IMR-90 (cell line): ENCODE data around the gene FADD. TPM values are rescaled to one million over a fixed set of nuclear protein-coding genes. Genes with fewer than 3 reads are reported as not detected.
A peak's percentile ranks its signal among the peaks of the same experiment; 100 is the strongest.

Source experiments
- ATAC-seq: fragments of 200-7000 bp; cut with Tn5 transposase; 2 replicates; pipeline ENCODE4 v1.9.1; 2020; ENCODE audit warnings: low read depth, mild to moderate bottlenecking, moderate library complexity
- BruUV-seq: library from RNA; stranded (reverse); fragments of 400-500 nt; replicated peaks from 2 replicates; lab custom pipeline; 2021; lab: Mats Ljungman, UMichigan
- CTCF ChIA-PET: fragments of 300-600 bp; formaldehyde crosslinking; extraction: SDS; loops from one replicate; lab custom pipeline; 2021; ENCODE audit warnings: antibody characterized with exemption; lab: Yijun Ruan, JAX
- POLR2A ChIA-PET: fragments of 300-600 bp; sonication (Branson Sonifier 250); formaldehyde crosslinking; loops from one replicate; lab custom pipeline; 2022; ENCODE audit warnings: antibody characterized with exemption; ENCODE audit not compliant: unreplicated experiment; lab: Charles Lee
- DNase-seq: peaks from one replicate; pipeline ENCODE4 v3.0.0; 2013
- H2AFZ ChIP-seq: replicated peaks from 2 replicates; pipeline ENCODE3; 2013; ENCODE audit warnings: low read length, mild to moderate bottlenecking; ENCODE audit not compliant: poor library complexity
- H2AK5ac ChIP-seq: 2 replicates; pipeline ENCODE4 v1.6.1; 2013; ENCODE audit warnings: low read depth, low read length, inconsistent platforms
- H2AK9ac ChIP-seq: replicated peaks from 2 replicates; pipeline ENCODE3; 2013; ENCODE audit warnings: mild to moderate bottlenecking, low read depth, low read length, moderate library complexity; ENCODE audit not compliant: poor library complexity
- H2BK120ac ChIP-seq: 2 replicates; pipeline ENCODE4 v1.6.1; 2013; ENCODE audit warnings: low read depth, low read length, inconsistent platforms
- H2BK15ac ChIP-seq: 3 replicates; pipeline ENCODE4 v1.6.1; 2013; ENCODE audit warnings: low read depth, low read length, inconsistent platforms
- H2BK20ac ChIP-seq: 2 replicates; pipeline ENCODE4 v1.6.1; 2013; ENCODE audit warnings: low read depth, mild to moderate bottlenecking, inconsistent platforms, low read length, moderate library complexity
- H2BK5ac ChIP-seq: 2 replicates; pipeline ENCODE4 v1.6.1; 2013; ENCODE audit warnings: mild to moderate bottlenecking, low read depth, low read length, inconsistent platforms; ENCODE audit not compliant: poor library complexity, severe bottlenecking
- H3K14ac ChIP-seq: replicated peaks from 2 replicates; pipeline ENCODE4 v1.6.1; 2013; ENCODE audit warnings: low read depth, low read length, inconsistent platforms
- H3K18ac ChIP-seq: 2 replicates; pipeline ENCODE4 v1.6.1; 2013; ENCODE audit warnings: low read depth, low read length, control low read depth
- H3K23ac ChIP-seq: 2 replicates; pipeline ENCODE4 v1.6.1; 2013; ENCODE audit warnings: low read depth, low read length, inconsistent platforms
- H3K27ac ChIP-seq: 2 replicates; pipeline ENCODE4 v1.5.1; 2013; ENCODE audit warnings: mild to moderate bottlenecking, control low read depth, low read length; ENCODE audit not compliant: insufficient read depth
- H3K27me3 ChIP-seq: 2 replicates; pipeline ENCODE4 v1.6.1; 2013; ENCODE audit warnings: low read length; ENCODE audit not compliant: control insufficient read depth, insufficient read depth
- H3K36me3 ChIP-seq: 2 replicates; pipeline ENCODE4 v1.6.1; 2013; ENCODE audit warnings: low read length, mixed read lengths; ENCODE audit not compliant: control insufficient read depth, insufficient read depth
- H3K4ac ChIP-seq: 2 replicates; pipeline ENCODE4 v1.6.1; 2013; ENCODE audit warnings: low read depth, low read length, inconsistent platforms
- H3K4me1 ChIP-seq: 2 replicates; pipeline ENCODE4 v1.6.1; 2013; ENCODE audit warnings: low read length, mixed read lengths; ENCODE audit not compliant: control insufficient read depth, insufficient read depth
- H3K4me2 ChIP-seq: 2 replicates; pipeline ENCODE4 v1.6.1; 2013; ENCODE audit warnings: low read depth, mild to moderate bottlenecking, control low read depth, low read length, moderate library complexity
- H3K4me3 ChIP-seq: 2 replicates; pipeline ENCODE4 v1.5.1; 2013; ENCODE audit warnings: low read depth, mild to moderate bottlenecking, control low read depth, low read length, moderate library complexity; ENCODE audit not compliant: insufficient read depth
- H3K56ac ChIP-seq: 2 replicates; pipeline ENCODE4 v1.6.1; 2013; ENCODE audit warnings: low read length, inconsistent platforms; ENCODE audit not compliant: insufficient read depth; ENCODE audit errors: extremely low read depth
- H3K79me1 ChIP-seq, 2 experiments: 2 replicates each; pipeline ENCODE4 v1.6.1; 2013; ENCODE audit warnings: low read length in 2 of 2, inconsistent platforms in 1 of 2, low read depth in 1 of 2
- H3K9ac ChIP-seq: 2 replicates; pipeline ENCODE4 v1.6.1; 2013; ENCODE audit warnings: low read depth, low read length, control low read depth
- H3K9me1 ChIP-seq: 2 replicates; pipeline ENCODE4 v1.6.1; 2013; ENCODE audit warnings: low read length, inconsistent platforms; ENCODE audit not compliant: insufficient read depth
- H3K9me3 ChIP-seq: 2 replicates; pipeline ENCODE4 v1.6.1; 2013; ENCODE audit warnings: low read length; ENCODE audit not compliant: control insufficient read depth, insufficient read depth
- H4K20me1 ChIP-seq: 2 replicates; pipeline ENCODE4 v1.6.1; 2013; ENCODE audit warnings: low read length, inconsistent platforms; ENCODE audit not compliant: insufficient read depth
- H4K5ac ChIP-seq: 2 replicates; pipeline ENCODE4 v1.6.1; 2013; ENCODE audit warnings: mild to moderate bottlenecking, low read depth, low read length, control low read depth
- H4K8ac ChIP-seq, 2 experiments: 2 replicates each; pipeline ENCODE4 v1.6.1; 2013; ENCODE audit warnings: low read depth in 2 of 2, low read length in 2 of 2, control low read depth in 1 of 2, inconsistent platforms in 1 of 2
- H4K91ac ChIP-seq: 2 replicates; pipeline ENCODE4 v1.6.1; 2013; ENCODE audit warnings: low read depth, low read length, inconsistent platforms; ENCODE audit not compliant: insufficient read depth
- BHLHE40 ChIP-seq: fragments of 150-350 bp; IDR thresholded peaks from 2 replicates; pipeline ENCODE4 v1.6.1; 2016; ENCODE audit warnings: mild to moderate bottlenecking, low read depth, low read length
- CHD1 ChIP-seq: IDR thresholded peaks from 2 replicates; pipeline ENCODE4 v1.6.1; 2012; ENCODE audit warnings: low read depth, low read length, improper control_type of control experiment
- CTCF ChIP-seq: conservative IDR thresholded peaks from 2 replicates; pipeline ENCODE4 v1.5.1; 2012; ENCODE audit warnings: mild to moderate bottlenecking, low read depth, low read length, improper control_type of control experiment
- ELK1 ChIP-seq: fragments of 150-350 bp; IDR thresholded peaks from 2 replicates; pipeline ENCODE4 v1.6.1; 2016; ENCODE audit warnings: low read depth, mild to moderate bottlenecking, low read length, moderate library complexity, borderline replicate concordance
- MAZ ChIP-seq: IDR thresholded peaks from 2 replicates; pipeline ENCODE4 v1.6.1; 2012; ENCODE audit warnings: low read depth, mild to moderate bottlenecking, low read length, improper control_type of control experiment, moderate library complexity, borderline replicate concordance
- RAD21 ChIP-seq: IDR thresholded peaks from 2 replicates; pipeline ENCODE4 v1.6.1; 2012; ENCODE audit warnings: low read length, improper control_type of control experiment
- RCOR1 ChIP-seq: IDR thresholded peaks from 2 replicates; pipeline ENCODE4 v1.6.1; 2012; ENCODE audit warnings: mild to moderate bottlenecking, low read length, improper control_type of control experiment; ENCODE audit not compliant: insufficient replicate concordance
- RFX5 ChIP-seq: IDR thresholded peaks from 2 replicates; pipeline ENCODE4 v1.8.0; 2012; ENCODE audit warnings: low read depth, mild to moderate bottlenecking, low read length, moderate library complexity
- SMC3 ChIP-seq: fragments of 150-350 bp; IDR thresholded peaks from 2 replicates; pipeline ENCODE4 v1.6.1; 2016; ENCODE audit warnings: low read depth, mild to moderate bottlenecking, antibody characterized with exemption, low read length, moderate library complexity
- WGBS, 2 experiments: methylation state at CpG; one replicate each; pipeline versions ENCODE4 v1.1.5 to v1.1.7; 2013; ENCODE audit warnings: missing lambda C conversion rate in 2 of 2; ENCODE audit not compliant: insufficient read length in 1 of 2; ENCODE audit errors: extremely low coverage in 2 of 2; 5-methylcytosine and 5-hydroxymethylcytosine counted together
- dilution Hi-C: fragments of 300-500 bp; cut with HindIII; formaldehyde crosslinking; loops from one replicate; pipeline ENCODE4 v1.14.3; 2018; ENCODE audit warnings: low sequenced_read_pairs; ENCODE audit not compliant: unreplicated experiment
- in situ Hi-C: fragments of 300-500 bp; cut with MboI; formaldehyde crosslinking; loops from 3 replicates; pipeline ENCODE4 v1.14.3; 2019; ENCODE audit warnings: low sequenced_read_pairs, inconsistent platforms, mixed read lengths
- intact Hi-C: fragments of 100-400 bp; cut with micrococcal nuclease; formaldehyde crosslinking; loops from 2 replicates; pipeline ENCODE4 v1.10.0; 2022
- polyA plus RNA-seq, 3 experiments: library from polyadenylated mRNA; depleted of rRNA; stranded (reverse); fragments of >200 nt; gene quantifications; 2 replicates each; pipeline ENCODE4 v1.2.3, GENCODE V29; 2012; ENCODE audit warnings: low replicate concordance in 1 of 3
- total RNA-seq: library from RNA; depleted of rRNA; stranded (reverse); fragments of >200 nt; gene quantifications from 2 replicates; pipeline ENCODE4 v1.2.3, GENCODE V29; 2012
- TF ChIP-seq, protein P1 (sequence below): fragments of 150-350 bp; IDR thresholded peaks from 2 replicates; pipeline ENCODE4 v1.6.1; 2017; ENCODE audit warnings: mild to moderate bottlenecking, antibody characterized with exemption, low read length, low read depth

Gene FADD
- total and polyA plus RNA-seq, 2 of the 4 experiments (the other 2 are of a cell fraction) = 38.1 to 44.4 TPM

DNA sequence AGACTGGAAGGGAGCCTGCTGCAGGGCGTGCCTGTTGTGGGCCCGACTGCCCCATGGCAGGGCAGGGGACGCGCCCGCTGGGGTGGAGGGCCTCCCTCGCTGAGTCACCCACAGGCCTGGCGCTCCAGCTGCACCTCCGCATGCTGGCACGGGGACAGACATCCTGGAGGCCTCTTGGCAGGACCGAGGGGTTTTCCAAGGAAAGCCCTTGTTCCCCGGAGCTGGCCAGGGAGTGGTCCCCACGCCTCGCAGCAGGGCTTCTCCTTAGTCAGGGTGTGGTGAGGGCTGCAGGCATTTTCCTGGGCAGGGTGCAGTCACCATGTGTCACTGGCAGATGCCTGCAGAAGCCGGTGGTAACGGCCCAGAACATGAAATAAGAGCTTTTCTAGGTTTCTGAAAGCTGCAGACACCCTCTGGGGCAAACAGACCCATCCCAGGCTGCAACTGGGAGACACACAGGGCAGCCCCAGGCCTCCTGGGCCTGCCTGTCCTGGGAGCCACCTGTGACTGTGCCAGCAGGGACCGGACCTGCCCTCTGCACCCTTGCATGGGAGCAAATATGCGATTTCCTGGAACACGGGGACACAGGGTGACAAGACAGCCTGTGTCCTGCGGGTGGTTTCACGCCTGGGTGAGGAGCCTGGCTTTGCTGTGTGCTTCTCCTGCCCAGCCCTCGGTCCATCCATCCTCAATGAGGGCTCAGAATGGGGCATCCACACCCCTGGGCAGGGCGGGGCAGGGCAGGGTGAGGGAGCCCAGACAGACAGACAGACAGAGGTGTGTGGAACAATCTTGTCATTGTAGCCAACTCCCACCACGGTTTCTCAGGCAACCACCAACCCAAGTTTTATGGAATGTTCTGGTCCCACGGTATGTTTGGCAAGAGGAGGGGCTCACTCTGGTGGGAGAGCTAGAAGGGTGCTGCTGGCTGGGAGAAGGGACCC, 43.2 kb upstream of the FADD start (continued):
- no peak for TF ChIP-seq RAD21
- TF ChIP-seq BHLHE40 = no peak

- Histone ChIP-seq H3K23ac (no peak overlapping the region), H3K27me3 (no peaks in the 10 kb centered on the region), H3K27ac (no peak overlapping the region), H4K5ac (no peak overlapping the region), H3K18ac (no peak overlapping the region), H2BK15ac (no peak overlapping the region), H2BK120ac (no peak overlapping the region), H2AK5ac (no peak overlapping the region), H3K9me3 (no peaks in the 10 kb centered on the region), H3K14ac (no peak overlapping the region), H3K79me1 (no peaks in the 10 kb centered on the region), H2BK20ac (no peak overlapping the region), H3K56ac (no peak overlapping the region), H3K4ac (no peak overlapping the region), H3K4me1 (peaks cover 2% of the 10 kb centered on the region; the same call in 1 of the 2 replicates), H2AK9ac (peak overlapping the region; percentile 28), H3K4me2 (no peak overlapping the region), H3K36me3 (peaks cover 3% of the 10 kb centered on the region; the same call in 1 of the 2 replicates), H3K4me3 (no peak overlapping the region), H2BK5ac (no peak overlapping the region), H4K20me1 (no peaks in the 10 kb centered on the region), H4K8ac (no peak overlapping the region), H3K9me1 (no peaks in the 10 kb centered on the region), H4K91ac (no peak overlapping the region), H2AFZ (no peak overlapping the region), H3K9ac (no peak overlapping the region)
- POLR2A ChIA-PET = no interaction called here
- CTCF ChIA-PET = no interaction called here
- 95% methylated on average over 9 of the region's 17 CpGs; no CpG with 5 or more reads in 1 of the 2 experiments for WGBS, 2 experiments
- in situ Hi-C loops (no loop called here), intact Hi-C loops (no loop called here), dilution Hi-C loops (loop anchor here (25.0 kb wide), 1 partner anchor 249 kb away; no protein-coding TSS in a partner anchor)
- no TSS peak for BruUV-seq
- DNase-seq (no peak), ATAC-seq (no peak)
- TF ChIP-seq MAZ (no peak), CHD1 (no peak), RFX5 (no peak), RCOR1 (no peak), RAD21 (no peak), CTCF (no peak), ELK1 (no peak), SMC3 (no peak), BHLHE40 (no peak)
- TF ChIP-seq, protein P1, sequence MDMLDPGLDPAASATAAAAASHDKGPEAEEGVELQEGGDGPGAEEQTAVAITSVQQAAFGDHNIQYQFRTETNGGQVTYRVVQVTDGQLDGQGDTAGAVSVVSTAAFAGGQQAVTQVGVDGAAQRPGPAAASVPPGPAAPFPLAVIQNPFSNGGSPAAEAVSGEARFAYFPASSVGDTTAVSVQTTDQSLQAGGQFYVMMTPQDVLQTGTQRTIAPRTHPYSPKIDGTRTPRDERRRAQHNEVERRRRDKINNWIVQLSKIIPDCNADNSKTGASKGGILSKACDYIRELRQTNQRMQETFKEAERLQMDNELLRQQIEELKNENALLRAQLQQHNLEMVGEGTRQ = no peak
Measured at GRCh38 chr11:70161043-70161625, 42.0 kb upstream of the FADD start.
